Keratinocyte (primary cell): ENCODE data around the gene CACNA1C. TPM values are rescaled to one million over a fixed set of nuclear protein-coding genes. Genes with fewer than 3 reads are reported as not detected.

Source experiments
- DNase-seq: peaks from one replicate; pipeline ENCODE4 v3.0.0-alpha.2; 2011; ENCODE audit warnings: low read depth, missing footprints, low spot score
- FAIRE-seq: peaks from 2 replicates; lab custom pipeline; 2011; peaks lifted over from hg19 to GRCh38; lab: Jason Lieb, UNC
- H2AFZ ChIP-seq: 2 replicates; pipeline ENCODE4 v1.6.0; 2012; ENCODE audit warnings: low read length, control low read depth, inconsistent platforms; ENCODE audit not compliant: control insufficient read depth
- H3K27ac ChIP-seq: 2 replicates; pipeline ENCODE4 v1.5.1; 2011; ENCODE audit warnings: low read length; ENCODE audit not compliant: control insufficient read depth, insufficient read depth
- H3K27me3 ChIP-seq: 3 replicates; pipeline ENCODE4 v1.6.0; 2011; ENCODE audit warnings: low read length; ENCODE audit not compliant: control insufficient read depth, insufficient read depth; ENCODE audit errors: extremely low read depth
- H3K36me3 ChIP-seq, 2 experiments: 2 replicates in 1 of 2; 3 replicates in 1 of 2; pipeline ENCODE4 v1.5.1; 2011; ENCODE audit warnings: low read length in 2 of 2, mild to moderate bottlenecking in 1 of 2; ENCODE audit not compliant: control insufficient read depth in 2 of 2, insufficient read depth in 2 of 2; ENCODE audit errors: extremely low read depth in 1 of 2
- H3K4me1 ChIP-seq: 3 replicates; pipeline ENCODE4 v1.5.1; 2011; ENCODE audit warnings: low read length; ENCODE audit not compliant: control insufficient read depth, insufficient read depth; ENCODE audit errors: extremely low read depth
- H3K4me2 ChIP-seq: 3 replicates; pipeline ENCODE4 v1.6.0; 2011; ENCODE audit warnings: low read depth, low read length; ENCODE audit not compliant: control insufficient read depth, insufficient read depth; ENCODE audit errors: extremely low read depth
- H3K4me3 ChIP-seq, 3 experiments: fragments of 200-600 bp in 1 of 3; sonication (generic) in 1 of 3; 2 replicates in 2 of 3; 3 replicates in 1 of 3; pipeline ENCODE4 v1.5.1; 2011 to 2016; ENCODE audit warnings: low read length in 3 of 3, mild to moderate bottlenecking in 3 of 3, control low read depth in 2 of 3, inconsistent platforms in 1 of 3, low read depth in 1 of 3, mixed read lengths in 1 of 3, mixed run types in 1 of 3, moderate library complexity in 1 of 3; ENCODE audit not compliant: control insufficient read depth in 2 of 3, insufficient read depth in 2 of 3; ENCODE audit errors: extremely low read depth in 1 of 3
- H3K79me2 ChIP-seq: 2 replicates; pipeline ENCODE4 v1.6.0; 2012; ENCODE audit warnings: low read length; ENCODE audit not compliant: control insufficient read depth, insufficient read depth
- H3K9ac ChIP-seq: 3 replicates; pipeline ENCODE4 v1.6.0; 2011; ENCODE audit warnings: low read length; ENCODE audit not compliant: control insufficient read depth, insufficient read depth; ENCODE audit errors: extremely low read depth
- H3K9me1 ChIP-seq: 3 replicates; pipeline ENCODE4 v1.6.0; 2011; ENCODE audit warnings: low read length; ENCODE audit not compliant: control insufficient read depth, insufficient read depth; ENCODE audit errors: extremely low read depth
- H3K9me3 ChIP-seq: 2 replicates; pipeline ENCODE4 v1.5.1; 2012; ENCODE audit warnings: low read depth, low read length; ENCODE audit not compliant: control insufficient read depth
- H4K20me1 ChIP-seq: 3 replicates; pipeline ENCODE4 v1.6.0; 2011; ENCODE audit warnings: low read length; ENCODE audit not compliant: control insufficient read depth, insufficient read depth; ENCODE audit errors: extremely low read depth
- CTCF ChIP-seq, 3 experiments: IDR thresholded peaks in 1 of 3; conservative IDR thresholded peaks in 1 of 3; optimal IDR thresholded peaks in 1 of 3; 2 replicates in 2 of 3; 3 replicates in 1 of 3; pipeline versions ENCODE3 to v1.5.1; 2011; ENCODE audit warnings: low read length in 3 of 3, mild to moderate bottlenecking in 3 of 3, moderate library complexity in 2 of 3, control low read depth in 1 of 3, inconsistent platforms in 1 of 3; ENCODE audit not compliant: insufficient read depth in 2 of 3; ENCODE audit errors: extremely low read depth in 1 of 3
- EZH2 ChIP-seq: IDR thresholded peaks from one replicate; pipeline ENCODE4 v1.6.1; 2012; ENCODE audit warnings: inconsistent platforms, mild to moderate bottlenecking, low read length, moderate library complexity
- dilution Hi-C: fragments of 300-500 bp; cut with MboI; formaldehyde crosslinking; loops from one replicate; pipeline ENCODE4 v1.7.0; 2020; ENCODE audit warnings: low sequenced_read_pairs; ENCODE audit not compliant: extremely low pct_ligation_motif_present
- polyA plus RNA-seq, 5 experiments: library from polyadenylated mRNA; depleted of rRNA in 3 of 5; stranded (reverse) in 3 of 5; stranded (forward) in 1 of 5; unstranded in 1 of 5; fragments of >200 nt; gene quantifications; 1 replicate in 1 of 5; 2 replicates in 3 of 5; 3 replicates in 1 of 5; pipeline versions ENCODE4 v1.2.1 to v1.2.3, GENCODE V29; 2011 to 2012; ENCODE audit warnings: missing spikeins in 2 of 5, low read depth in 1 of 5, low replicate concordance in 1 of 5

Gene CACNA1C
- polyA plus RNA-seq, 1 donor (not counting 4 experiments of a cell fraction or from before 2014, with no cell fraction given): not detected

- no peak for FAIRE-seq
- Histone ChIP-seq H3K4me3 (no peak overlapping the region), H3K9me3 (no peaks in the 10 kb centered on the region), H4K20me1 (no peaks in the 10 kb centered on the region), H3K27me3 (no peaks in the 10 kb centered on the region), H3K27ac (no peak overlapping the region), H3K79me2 (no peaks in the 10 kb centered on the region), H3K4me1 (no peaks in the 10 kb centered on the region), H3K9ac (no peak overlapping the region), H3K36me3 (no peaks in the 10 kb centered on the region), H3K9me1 (no peaks in the 10 kb centered on the region), H2AFZ (no peak overlapping the region), H3K4me2 (no peak overlapping the region)
- DNase-seq: no peak
- TF ChIP-seq CTCF (optimal IDR thresholded peaks at IDR 0.05 in 1 of 3, IDR thresholded peaks at IDR 0.05 in 1 of 3, conservative IDR thresholded peaks at IDR 0.05 in 1 of 3; ENCODE audit: extremely low read depth in 1 of 3, insufficient read depth in 2 of 3, low read length in 3 of 3) (no peak), EZH2 (no peak)
- dilution Hi-C loops: no loop called here
These were observed 341.2 kb downstream of the CACNA1C start for GRCh38 chr12:2393996-2394395.

GRCh38 chr12:2395354-2395977, 342.7 kb downstream of the CACNA1C start:
- Histone ChIP-seq H3K4me1 (no peaks in the 10 kb centered on the region), H2AFZ (no peak overlapping the region), H3K4me2 (no peak overlapping the region), H4K20me1 (no peaks in the 10 kb centered on the region), H3K9me1 (no peaks in the 10 kb centered on the region), H3K4me3 (no peak overlapping the region), H3K27ac (no peak overlapping the region), H3K79me2 (no peaks in the 10 kb centered on the region), H3K9me3 (no peaks in the 10 kb centered on the region), H3K9ac (no peak overlapping the region), H3K27me3 (no peaks in the 10 kb centered on the region), H3K36me3 (no peaks in the 10 kb centered on the region)
- dilution Hi-C loops: no loop called here
- DNase-seq: no peak
- no peak for FAIRE-seq
- TF ChIP-seq EZH2 (no peak), CTCF (optimal IDR thresholded peaks at IDR 0.05 in 1 of 3, IDR thresholded peaks at IDR 0.05 in 1 of 3, conservative IDR thresholded peaks at IDR 0.05 in 1 of 3; ENCODE audit: extremely low read depth in 1 of 3, insufficient read depth in 2 of 3, low read length in 3 of 3) (peak; percentile 46 to 71 (median 68))
